ENCODE results near the gene DMRTC2. TPM values are rescaled to one million over a fixed set of nuclear protein-coding genes. Genes with fewer than 3 reads are reported as not detected.
A peak's percentile ranks its signal among the peaks of the same experiment; 100 is the strongest.

The DMRTC2 gene
- total and polyA plus RNA-seq, 9 of the 15 experiments (the other 6 are each of a cell fraction or from before 2014, with no cell fraction given): 0.03 TPM; not detected in 8

GRCh38 chr19:41859618-41860418 is 15.0 kb downstream of the DMRTC2 start, which contains the start of gene RPS19 (continued):
- TF ChIP-seq BCLAF1 (IDR thresholded peaks at IDR 0.05; ENCODE audit: borderline replicate concordance in 1 of 2, control insufficient read depth in 1 of 2, low read depth in 2 of 2, low read length in 1 of 2): no peak; a peak in 1 of 4 replicates
- peak; percentile 53; the same call in 1 of the 2 replicates for TF ChIP-seq ZNF431 (CRISPR knock-in tag; IDR thresholded peaks at IDR 0.05)
- no peak for TF ChIP-seq THRAP3 (IDR thresholded peaks at IDR 0.05; ENCODE audit: borderline replicate concordance)
- TF ChIP-seq TAF7 (tag; IDR thresholded peaks at IDR 0.05): peak; percentile 89
- TF ChIP-seq ZNF584 (CRISPR knock-in tag; IDR thresholded peaks at IDR 0.05; ENCODE audit: low read depth): peak; percentile 32; the same call in 1 of the 2 replicates
- no peak for TF ChIP-seq DDX20 (tag; IDR thresholded peaks at IDR 0.05; ENCODE audit: low read depth)
- no peak for TF ChIP-seq ZNF3 (CRISPR knock-in tag; IDR thresholded peaks at IDR 0.05)
- peak; percentile 85; the same call in 1 of the 2 replicates for TF ChIP-seq TOE1 (IDR thresholded peaks at IDR 0.05; ENCODE audit: borderline replicate concordance)
- TF ChIP-seq TOE1 (CRISPR knock-in tag; IDR thresholded peaks at IDR 0.05; ENCODE audit: borderline replicate concordance, low read depth): no peak
- no peak for TF ChIP-seq RFX1 (IDR thresholded peaks at IDR 0.05)
- no peak; the same call in 1 of the 2 replicates for TF ChIP-seq ATF3 (IDR thresholded peaks at IDR 0.05)
- TF ChIP-seq ATF3 (CRISPR knock-in tag; conservative IDR thresholded peaks at IDR 0.05): no peak
- TF ChIP-seq HOXB6 (CRISPR knock-in tag; IDR thresholded peaks at IDR 0.05; ENCODE audit: borderline replicate concordance): no peak
- TF ChIP-seq ZNF282 (CRISPR knock-in tag; IDR thresholded peaks at IDR 0.05): no peak
- TF ChIP-seq E2F8 (IDR thresholded peaks at IDR 0.05; ENCODE audit: low read depth, partially characterized antibody): peak; percentile 100
- TF ChIP-seq FOXA3 (CRISPR knock-in tag; conservative IDR thresholded peaks at IDR 0.05 in 1 of 2, IDR thresholded peaks at IDR 0.05 in 1 of 2): no peak; a peak in 1 of 4 replicates
- peak; percentile 31 to 47 for TF ChIP-seq NRF1 (conservative IDR thresholded peaks at IDR 0.05 in 1 of 2, IDR thresholded peaks at IDR 0.05 in 1 of 2)
- 0 out of 2 replicates have a peak, but pooled peaks have one; percentile 46 for TF ChIP-seq ILF3 (IDR thresholded peaks at IDR 0.05; ENCODE audit: borderline replicate concordance)
- TF ChIP-seq CBFB (CRISPR knock-in tag; IDR thresholded peaks at IDR 0.05): peak; percentile 78; the same call in 1 of the 2 replicates
